GM21390 (cell line): ENCODE results near the gene RAD21L1.

Source experiments
- ATAC-seq: cut with Tn5 transposase; IDR thresholded peaks from one replicate; pipeline ENCODE4 v1.9.1; 2021; ENCODE audit not compliant: unreplicated experiment

RAD21L1 gene

DNA sequence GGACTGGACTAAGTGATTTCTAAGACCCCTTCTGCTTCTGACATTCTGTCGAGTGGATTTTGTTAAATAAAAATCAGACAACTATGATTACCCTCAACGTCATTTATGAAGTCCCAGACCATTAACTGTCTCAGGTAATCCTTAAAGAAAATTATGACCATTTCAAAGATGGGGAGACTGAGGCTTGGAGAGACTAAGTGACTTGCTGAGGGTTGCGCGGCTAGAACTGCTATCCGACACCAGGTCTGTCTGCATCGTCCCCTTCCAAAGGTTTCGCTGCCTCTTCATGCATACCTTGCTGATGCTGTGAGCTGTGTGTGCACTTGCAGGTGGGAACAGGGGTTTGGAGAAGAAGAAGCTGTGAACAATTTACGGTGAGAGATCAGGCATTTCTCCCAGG lies 43.4 kb downstream of the RAD21L1 start:
- no peak for ATAC-seq

DNA sequence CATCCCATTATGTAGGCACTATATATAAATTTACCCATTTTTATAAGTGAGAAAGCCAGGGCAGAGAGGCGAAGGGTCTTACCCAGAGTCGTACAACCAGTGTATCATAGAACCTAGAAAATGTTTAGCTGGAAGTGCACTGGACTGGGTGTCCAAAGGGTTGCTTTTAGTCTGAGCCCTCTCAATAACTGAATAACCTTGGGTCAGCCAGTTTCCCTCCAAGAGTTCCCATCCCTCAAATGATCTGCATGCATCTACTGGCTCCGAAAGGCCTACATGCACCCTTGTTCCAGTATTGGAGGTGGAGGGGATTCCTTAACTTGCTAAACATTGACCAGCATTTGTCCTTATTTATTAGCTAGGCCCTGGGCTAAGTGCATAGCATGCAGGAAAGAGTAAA lies 44.0 kb downstream of the RAD21L1 start:
- ATAC-seq: no peak

DNA sequence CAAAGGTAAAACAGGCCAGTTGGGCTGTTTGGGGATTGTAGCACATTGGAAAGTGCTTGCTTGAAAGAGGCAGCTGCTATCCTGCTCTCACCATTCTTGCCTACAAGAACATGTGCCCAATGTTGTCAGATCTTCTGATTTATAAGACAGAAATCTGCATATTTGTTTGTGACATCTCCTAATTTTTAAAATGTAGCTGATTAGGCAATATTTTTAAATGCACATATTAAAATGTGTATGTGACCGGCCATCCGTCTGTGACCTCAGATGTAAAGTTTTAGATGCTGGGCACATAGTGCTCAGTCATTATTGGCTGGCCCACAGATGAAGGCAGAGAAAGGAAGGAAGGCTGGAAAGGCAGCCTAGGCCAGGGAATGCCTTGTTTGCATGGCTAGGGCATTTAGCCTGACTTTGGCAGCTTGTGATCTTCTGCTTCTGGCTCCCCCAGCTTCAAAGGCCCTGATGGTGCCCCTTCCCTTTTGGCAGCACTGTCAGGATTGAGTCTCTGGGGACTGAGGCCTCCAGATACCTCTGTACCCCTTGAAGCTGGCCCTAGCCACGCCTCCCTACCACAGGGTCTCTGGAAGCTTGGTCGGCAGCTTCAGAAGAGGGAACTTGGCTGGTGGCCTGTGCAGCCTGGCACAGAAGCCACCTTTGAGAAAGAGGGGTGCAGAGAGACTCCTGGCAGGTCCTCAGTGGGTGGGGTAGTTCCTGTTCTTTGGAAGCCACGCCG lies 46.7 kb downstream of the RAD21L1 start:
- ATAC-seq: no peak

DNA sequence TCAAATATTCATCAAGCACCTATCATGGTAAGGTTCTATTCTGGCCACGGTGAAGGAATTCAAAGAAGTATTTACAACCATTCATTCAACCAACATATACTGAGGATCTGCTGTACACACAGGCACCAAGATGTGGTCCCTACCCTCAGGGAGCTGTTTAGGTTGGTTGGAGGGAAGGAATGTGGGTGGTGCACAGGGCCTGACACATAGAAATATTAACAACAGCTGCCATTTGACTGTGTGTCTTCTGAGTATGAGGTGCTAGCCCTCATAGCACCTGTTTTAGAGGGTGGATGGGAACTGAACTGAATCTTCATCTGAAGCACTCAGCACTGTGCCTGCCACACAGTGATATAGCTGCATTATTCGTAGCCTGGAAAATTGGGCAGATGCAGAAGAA lies 47.5 kb downstream of the RAD21L1 start:
- ATAC-seq: no peak

DNA sequence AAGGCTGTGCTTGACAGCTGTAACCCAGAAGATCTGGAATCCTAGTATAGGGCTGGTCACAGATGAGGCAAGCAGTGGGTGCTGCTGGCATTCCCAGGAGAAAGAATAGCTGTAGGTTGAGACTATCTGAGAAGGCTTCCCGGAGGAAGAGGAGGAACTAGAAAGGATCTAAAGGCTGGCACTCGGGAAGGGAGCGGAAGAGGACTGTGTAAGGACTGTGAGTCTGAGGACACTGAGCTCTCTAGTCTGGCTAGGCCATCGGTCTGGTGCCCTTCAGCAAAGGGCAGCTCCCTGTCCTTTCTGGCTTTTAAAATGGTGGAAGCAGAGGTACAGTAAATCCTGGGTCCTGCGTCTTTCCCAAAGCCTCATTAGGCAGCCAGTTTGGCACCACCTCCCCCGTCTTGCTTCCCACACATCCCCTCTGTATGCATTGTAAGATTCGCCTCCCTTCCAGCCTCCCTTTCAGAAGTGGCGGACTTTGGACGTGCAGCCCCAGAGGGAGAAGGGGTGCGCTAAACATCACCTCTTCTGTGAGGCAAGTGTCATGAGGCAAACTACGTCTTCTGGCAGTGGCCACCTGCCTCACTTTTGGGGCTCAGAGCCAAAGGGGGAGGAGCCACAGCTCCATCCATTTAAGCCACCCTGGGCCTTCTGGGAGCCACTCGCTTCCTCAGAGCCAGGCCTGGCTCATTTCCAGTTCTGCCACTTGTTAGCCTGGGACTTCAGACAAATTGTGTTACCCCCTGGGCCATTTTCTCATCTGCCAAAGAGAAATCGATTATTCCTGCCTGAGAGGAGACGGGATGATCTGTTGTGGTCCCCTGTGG lies 48.9 kb downstream of the RAD21L1 start:
- ATAC-seq: no peak

DNA sequence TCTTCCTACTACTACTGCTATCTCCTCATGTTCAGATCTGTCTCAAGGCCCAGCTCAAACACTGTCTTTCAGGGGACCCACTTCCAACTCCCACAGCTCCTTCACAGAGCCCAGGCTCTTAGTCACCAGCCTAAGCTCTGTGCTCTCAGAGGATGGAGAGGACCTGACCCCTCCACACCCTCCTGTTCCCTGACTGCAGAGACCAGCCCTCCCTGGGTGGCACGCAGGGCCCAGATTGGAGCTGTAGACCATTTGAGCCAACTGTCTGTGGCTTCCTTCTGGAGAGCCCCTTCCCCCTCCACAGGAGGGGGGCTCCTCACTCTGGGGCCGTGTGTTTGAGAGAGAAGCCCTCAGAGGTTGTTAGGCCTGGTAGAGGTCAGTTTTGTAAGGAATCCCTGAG lies 50.1 kb downstream of the RAD21L1 start:
- ATAC-seq: no peak

DNA sequence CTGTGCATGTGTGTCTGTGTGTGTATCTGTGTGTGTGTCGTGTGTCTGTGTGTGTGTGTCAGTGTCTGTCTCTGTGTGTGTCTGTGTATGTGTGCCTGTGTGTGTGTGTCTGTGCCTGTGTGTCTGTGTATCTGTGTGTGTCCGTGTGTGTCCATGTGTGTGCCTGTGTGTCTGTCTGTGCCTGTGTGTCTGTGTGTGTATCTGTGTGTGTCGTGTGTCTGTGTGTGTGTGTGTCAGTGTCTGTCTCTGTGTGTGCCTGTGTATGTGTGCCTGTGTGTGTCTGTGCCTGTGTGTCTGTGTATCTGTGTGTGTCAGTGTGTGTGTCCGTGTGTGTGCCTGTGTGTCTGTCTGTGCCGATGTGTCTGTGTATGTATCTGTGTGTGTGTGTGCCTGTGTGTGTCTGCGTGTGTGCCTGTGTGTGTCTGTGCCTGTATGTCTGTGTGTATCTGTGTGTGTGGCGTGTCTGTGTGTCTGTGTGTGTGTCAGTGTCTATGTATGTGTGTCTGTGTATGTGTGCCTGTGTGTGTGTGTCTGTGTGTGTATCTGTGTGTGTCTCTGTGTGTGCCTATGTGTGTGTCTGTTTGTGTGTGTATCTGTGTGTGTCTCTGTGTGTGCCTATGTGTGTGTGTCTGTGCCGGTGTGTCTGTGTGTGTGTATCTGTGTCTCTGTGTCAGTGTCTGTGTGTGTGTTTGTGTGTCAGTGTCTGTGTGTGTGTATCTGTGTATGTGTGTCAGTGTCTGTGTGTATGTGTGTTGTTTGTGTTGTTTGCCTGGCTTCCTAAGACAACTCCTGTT lies 51.9 kb downstream of the RAD21L1 start:
- ATAC-seq: no peak

DNA sequence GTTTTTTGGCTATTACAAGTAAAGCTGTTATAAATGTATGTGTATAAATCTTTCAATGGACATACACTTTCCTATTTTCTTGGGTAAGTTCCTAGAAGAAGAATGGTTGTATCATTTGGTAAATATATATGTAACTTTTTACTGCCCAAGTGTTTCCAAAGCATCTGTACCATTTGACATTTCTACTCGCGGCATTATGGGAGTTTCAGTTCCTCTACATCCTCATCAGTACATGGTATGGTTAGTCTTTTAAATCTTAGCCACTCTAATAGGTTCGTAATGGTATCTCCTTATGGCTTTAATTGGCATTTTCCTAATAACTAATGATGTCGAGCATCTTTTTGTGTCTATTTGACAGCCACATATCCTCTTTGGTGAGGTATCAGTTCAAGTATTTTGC lies 53.1 kb downstream of the RAD21L1 start:
- no peak for ATAC-seq

DNA sequence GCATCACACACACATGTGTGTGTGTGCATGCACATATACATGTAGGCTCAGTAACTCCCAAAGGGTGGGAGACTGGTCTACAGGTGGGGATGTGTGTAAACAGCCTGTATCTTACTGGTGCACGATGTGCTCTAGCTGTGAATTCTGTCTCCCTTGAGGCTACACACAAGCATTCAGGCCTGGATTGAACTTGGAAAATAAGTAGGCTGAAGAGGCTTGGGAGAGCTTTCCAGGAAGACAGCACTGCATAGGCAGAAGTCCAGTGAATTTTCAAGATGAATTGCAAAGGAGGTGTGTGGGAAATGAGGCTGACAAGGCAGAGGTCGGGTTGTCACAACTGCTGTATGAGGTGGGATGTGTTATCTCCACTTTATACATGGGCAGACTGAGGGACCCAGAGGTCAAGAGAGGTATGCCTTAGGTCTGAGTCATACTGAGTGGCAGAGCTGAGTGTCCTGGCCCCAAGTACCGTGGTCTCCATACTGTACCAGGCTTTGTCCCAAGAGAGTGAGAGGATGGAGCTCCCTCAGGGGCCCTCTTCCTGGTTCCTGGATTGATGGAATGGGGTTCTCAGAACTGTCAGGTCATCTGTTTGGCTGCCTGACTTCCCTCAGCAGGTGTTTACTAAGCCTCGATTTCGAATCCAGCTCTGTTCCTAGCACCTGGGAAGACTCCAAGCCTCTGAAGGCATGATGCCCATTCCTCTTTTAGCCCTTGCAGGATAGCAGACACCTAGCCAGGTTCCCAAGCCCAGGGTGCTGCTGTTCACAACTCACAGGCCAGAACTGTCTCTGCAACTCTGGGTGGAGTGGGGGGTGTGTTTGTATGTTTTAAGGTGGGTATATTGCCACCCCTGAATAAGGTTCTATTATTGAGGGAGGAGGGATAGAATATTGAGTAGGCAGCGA lies 54.6 kb downstream of the RAD21L1 start:
- no peak for ATAC-seq

DNA sequence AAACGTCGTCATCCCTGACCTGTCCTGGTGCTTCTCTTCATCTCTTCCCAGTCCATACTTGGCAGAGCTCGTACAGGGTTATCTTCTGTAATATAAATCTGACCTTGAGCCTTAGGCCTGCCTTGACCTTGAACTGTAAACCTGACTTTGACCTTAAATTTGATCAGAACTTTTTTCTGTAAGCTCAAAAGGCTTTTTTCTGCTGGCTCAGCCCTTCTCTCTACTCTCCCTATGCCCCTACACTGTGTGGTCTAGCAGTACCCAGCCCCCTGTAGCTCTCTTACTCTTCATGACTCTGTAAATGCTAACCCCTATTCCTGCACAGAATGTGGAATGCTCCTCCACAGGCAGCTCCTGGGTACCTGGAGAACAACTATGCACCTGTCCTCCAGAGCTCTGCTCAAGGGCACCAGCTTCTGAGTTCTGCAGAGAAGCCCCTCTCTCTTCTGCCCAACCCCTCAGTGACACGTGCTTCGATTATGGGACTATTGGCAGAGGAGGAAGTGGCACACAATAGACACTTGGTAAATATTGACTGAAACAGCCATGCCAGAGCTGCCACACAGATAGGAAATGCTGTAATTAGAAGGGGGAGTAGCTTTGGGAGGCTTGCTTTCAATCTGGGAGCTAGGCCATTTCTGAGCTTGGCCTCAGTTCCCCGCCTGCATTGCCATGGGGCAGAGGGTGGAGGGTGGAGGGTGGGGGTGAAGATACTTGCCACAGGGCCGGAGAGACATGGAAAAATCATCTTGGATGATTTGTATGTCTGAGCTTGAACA lies 55.6 kb downstream of the RAD21L1 start:
- no peak for ATAC-seq

DNA sequence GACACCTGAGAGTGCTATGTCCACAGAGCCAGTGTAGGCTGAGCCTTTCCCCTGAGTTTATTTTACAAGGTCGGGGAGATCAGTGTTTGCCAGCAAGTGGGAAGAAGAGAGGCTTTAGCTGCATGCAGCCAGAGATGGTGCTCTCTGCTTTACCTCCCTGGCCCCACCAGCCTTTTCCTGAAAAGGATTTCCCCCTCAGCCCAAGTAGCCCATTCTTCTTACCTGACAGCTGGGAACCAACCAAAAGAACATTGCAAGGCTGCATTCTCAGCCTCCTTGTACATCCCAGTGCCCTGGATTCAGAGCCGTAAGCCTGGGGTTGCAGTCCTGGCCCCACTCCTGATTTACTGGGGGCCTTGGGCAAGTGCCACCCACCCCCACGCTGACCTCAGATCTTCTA lies 57.1 kb downstream of the RAD21L1 start:
- ATAC-seq: no peak

DNA sequence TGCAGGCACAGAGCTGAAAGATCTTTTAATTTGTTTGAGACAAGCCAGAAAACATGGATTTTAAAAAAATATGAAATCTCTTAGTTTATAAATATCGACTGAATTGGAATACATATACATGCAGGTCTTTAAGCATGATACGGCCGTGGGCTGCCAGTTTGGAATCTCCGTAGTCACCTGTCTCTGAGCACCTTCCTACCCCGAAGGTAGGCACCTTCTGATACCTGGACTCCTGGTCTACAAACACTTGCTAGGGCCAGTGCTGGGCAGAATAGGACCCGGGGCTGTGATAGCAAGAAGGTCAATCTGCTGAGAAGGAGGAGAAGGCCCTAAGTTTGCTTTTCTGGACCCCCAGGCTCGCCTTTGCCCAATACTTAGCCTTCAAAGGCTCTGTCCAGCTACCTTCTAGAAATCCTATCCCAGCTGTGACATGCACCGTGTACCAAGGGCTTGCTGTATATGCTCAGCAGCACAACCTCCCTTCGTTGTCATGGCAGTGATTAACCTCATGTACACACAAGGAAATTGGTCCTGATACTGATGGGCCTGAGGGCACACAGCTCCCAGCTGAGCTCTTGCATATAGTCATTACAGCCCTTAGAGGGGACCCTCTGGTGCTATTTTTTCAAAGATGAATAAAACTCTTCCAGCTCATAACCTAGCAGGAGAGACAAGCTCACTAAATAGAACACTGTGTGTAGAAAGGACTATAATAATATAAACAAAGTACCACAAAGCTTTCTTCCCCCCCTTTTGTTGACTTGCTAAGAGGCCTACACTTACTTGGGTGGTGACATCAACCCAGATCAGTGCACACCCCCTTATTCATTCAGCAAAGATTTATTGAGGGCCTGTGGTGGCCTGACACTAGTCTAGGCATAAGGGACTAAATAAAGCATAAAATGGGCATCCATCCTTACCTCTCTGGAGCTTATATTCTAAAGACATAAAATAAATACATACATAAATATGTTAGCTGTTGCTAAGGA lies 58.0 kb downstream of the RAD21L1 start:
- no peak for ATAC-seq

DNA sequence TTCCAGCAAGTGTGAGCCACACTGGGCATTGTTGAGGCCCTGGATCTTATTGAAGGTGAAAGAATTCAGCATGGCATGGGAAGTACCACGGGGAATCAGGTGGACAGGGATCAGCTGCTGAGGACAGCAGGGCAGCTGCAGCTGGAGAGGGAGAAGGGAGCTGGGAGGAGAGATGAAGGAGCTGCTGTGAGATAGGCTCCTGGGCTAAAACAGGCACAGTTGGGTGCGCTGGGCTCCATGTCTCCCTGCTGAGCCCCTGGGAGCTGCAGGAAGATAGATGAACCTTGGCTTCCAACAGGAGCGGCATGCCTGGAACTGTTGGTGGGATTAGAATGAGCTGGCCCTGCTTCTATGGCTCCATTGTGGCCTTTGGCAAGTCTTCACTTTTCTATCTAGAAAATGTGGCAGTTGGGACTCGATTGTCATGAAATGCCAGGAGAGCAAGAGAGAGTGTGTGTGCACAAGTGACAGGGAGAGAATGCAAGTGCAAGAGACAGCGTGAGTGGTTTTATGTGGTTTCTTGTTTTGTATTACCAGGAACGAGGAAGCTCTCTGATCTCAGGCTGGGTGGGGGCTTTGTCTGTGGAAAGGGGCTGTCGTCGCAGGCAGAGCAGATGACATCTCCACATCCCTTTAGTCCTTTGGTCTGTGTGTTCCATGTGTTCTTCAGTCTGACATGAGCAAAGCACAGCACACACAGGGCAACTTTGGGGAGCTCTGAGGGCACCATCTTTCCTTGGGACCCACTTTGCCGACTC lies 60.6 kb downstream of the RAD21L1 start:
- no peak for ATAC-seq

DNA sequence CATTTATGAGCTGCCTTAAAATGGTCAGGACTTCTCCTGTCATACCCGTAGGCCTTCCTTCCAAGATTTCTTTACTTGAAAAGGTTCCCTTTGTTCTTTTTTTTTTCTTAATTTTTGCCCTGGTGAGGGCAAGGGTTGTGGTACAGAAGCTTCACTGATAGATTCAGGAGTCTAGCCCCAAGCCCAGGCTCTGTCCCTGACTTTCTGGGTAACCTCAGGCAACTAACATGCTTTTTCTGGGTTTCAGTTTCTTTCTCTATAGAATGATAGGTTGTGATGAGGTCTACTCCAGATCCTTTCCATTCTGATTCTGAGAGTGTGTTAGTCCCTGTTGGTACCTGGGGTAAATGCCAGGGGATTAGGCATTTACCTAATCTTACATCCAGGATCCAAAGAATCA lies 61.5 kb downstream of the RAD21L1 start:
- ATAC-seq: no peak

DNA sequence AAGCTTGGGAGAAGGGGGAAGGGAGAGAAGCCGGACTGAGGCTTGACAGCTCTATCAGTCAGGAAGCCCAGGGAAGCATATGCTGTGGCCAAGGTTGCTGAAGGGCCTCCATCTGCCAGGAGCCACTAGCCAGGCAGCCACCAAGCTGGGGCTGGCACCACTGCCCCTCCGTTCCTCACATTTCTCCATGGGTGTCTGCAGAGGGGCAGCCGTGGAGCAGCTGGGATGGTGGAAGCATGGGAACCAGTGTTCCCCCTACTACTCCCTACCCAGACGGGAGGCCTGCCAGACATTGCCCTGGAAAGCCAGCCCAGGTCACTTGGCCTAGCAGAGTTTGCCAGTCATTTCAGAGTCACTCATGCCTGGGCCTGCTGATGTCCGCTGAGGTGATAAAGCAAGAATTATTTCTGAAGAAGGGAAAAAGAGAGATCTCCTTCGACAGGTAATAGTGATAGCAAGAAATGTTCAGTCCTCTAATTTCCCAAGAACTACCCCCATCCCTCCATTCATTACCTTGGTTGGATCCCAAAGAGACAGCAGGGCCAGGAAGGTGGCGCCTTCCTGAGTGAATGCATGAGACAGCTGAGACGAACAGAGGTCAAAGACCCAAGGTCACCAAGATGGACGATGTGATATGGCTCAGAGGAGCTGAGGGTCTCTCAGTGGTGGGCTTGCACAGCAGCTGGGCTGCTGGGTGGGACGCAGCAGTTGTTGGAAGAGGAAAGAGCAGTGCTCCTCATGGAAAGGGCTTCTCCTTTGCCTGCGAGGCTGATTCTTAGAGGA lies 62.1 kb downstream of the RAD21L1 start:
- ATAC-seq: no peak

DNA sequence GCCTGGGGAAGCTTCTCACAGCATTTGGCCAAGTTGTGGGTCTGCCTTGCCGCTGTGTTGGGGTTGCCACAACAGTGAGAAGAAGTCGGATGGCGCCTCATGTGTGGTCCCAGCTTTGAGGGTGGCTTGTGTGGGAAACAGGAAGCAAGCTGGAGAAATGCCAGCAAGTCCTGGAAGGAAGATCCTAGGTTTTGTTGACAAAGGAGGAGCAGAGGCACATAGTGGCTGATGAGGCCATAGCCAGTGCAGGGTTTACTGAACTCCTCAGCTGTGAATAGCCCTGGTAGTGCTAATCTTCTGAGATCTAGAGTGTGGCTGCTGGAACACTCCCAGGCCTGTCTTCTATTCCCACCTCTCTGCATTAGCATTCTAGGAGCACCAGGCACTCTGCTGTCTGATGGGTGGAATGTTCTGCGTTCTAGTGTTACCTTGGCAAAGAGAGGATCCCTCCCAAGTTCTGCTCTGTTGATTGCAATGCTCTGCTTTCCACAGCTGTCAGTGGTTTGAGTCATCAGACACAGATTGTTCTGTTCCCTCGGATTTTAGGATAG lies 65.4 kb downstream of the RAD21L1 start:
- ATAC-seq: no peak

DNA sequence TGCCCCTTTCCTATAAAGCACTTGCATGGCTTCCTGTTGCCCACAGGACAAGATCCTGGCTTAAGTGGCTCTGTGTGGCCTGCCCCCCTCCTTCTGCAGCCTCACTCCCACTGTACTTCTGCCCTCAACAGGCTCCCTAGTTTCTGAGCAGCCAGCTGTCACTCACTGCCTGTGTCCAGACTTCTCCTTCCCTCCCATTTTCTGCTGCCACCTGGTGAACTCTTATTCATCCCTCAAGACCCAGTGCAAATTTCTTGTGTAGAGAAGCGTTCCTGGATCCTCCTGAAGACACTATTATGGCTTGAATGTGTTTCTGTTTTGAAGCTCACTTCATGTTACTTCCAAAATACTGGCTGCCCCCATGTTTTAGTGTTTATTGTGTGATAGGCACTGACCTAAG lies 66.8 kb downstream of the RAD21L1 start:
- no peak for ATAC-seq
